Measurements from ENCODE around the gene PIGW.

The PIGW gene

DNA sequence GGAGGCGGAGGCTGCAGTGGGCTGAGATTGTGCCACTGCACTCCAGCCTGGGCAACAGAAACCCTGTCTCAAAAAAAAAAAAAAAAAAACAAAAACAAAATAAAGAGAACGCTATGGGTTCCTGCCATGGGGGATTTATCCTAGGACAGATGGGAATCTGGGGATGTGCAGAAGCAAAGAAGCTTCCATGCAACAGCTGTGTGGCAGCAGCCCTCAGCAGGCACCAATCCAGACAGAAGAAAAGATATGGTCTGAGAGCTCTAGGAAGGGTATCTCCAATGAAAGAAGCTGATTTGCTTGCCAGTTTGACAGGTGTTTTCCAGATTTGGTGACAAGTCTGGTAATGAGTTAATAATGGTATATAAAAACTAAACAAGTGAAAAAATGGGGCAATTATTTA is 11.7 kb upstream of the PIGW start:
- H3K27me3 Mint-ChIP-seq: no peaks in the 10 kb centered on the region
- intact Hi-C loops (cut with micrococcal nuclease): no loop called here

DNA sequence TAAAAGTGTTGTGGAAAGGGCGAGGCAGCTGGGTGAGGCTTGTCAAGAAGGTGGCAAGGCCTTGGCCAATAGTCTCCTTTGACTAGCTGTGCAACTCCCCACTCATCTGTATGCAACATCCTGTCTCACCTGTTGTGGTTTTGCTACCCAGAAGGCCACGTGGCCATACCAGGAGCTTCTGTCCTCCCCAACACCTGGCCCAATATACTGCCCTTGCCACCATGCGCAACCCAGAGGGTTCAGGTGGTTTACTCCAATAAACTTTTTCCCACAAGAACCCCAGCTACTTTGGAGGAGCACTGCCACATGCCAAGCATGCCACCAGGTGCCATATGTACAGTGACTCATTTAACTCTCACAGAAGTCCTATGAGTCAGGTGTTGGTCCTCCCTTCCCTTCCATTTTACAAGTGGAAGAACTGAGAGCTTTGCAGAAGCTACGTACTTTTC is 10.3 kb upstream of the PIGW start:
- Mint-ChIP-seq H3K27ac (no peak overlapping the region), H3K4me3 (no peak overlapping the region), H3K27me3 (no peaks in the 10 kb centered on the region), H3K4me1 (ENCODE audit: low read depth) (peaks cover 12% of the 10 kb centered on the region), H3K9me3 (no peaks in the 10 kb centered on the region), H3K36me3 (ENCODE audit: low read depth) (peaks cover 86% of the 10 kb centered on the region)
- intact Hi-C loops (cut with micrococcal nuclease): no loop called here

More for the DNA sequence above, 11.7 kb upstream of the PIGW start:
- Mint-ChIP-seq H3K27ac (no peak overlapping the region), H3K9me3 (no peaks in the 10 kb centered on the region), H3K4me3 (no peak overlapping the region), H3K36me3 (ENCODE audit: low read depth) (peaks cover 81% of the 10 kb centered on the region), H3K4me1 (ENCODE audit: low read depth) (peaks cover 6% of the 10 kb centered on the region)

DNA sequence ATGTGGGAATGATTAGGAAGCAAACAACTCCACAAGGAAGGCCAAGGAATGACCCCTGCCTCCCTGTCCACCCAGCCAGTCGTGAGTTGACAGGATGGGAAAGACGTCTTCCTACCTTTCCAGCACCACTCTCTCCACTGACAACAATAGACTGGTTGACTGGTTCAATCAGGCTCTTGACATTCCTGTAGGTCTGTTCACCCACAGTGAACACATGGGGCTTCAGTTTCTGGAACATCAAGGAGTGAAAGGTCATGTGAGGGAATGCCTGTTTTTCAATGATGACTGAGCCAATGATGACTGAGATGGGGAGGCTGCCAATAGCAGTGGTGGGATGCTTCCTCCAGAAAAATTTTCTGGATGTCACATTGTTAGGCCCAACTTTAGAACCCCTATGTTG is 9.7 kb upstream of the PIGW start:
- Mint-ChIP-seq H3K4me3 (no peak overlapping the region), H3K4me1 (ENCODE audit: low read depth) (peaks cover 7% of the 10 kb centered on the region), H3K9me3 (no peaks in the 10 kb centered on the region), H3K27me3 (no peaks in the 10 kb centered on the region), H3K36me3 (ENCODE audit: low read depth) (peaks cover 81% of the 10 kb centered on the region), H3K27ac (no peak overlapping the region)
- intact Hi-C loops (cut with micrococcal nuclease): loop anchor here (5.0 kb wide), 1 partner anchor 33 kb away; no protein-coding TSS in a partner anchor

DNA sequence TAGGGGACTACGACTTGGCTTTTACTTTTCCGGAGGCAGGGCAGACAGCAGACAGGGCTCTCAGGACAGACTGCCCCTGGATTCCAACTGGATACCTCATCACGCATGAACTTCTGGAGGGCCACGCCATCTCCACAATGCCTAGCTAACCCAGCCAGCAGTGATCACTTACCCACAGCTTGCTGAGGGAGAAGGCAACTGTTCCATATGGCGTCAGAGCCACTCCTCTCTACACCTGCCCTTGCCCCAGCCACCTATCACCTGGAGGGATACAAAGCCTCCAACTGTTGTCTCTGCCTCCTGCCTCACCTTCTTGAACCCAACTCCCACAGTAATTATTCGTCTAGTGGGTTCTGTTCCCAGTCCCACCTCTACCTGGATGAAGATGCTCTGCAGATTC is 8.9 kb upstream of the PIGW start:
- Mint-ChIP-seq H3K27me3 (no peaks in the 10 kb centered on the region), H3K4me1 (ENCODE audit: low read depth) (peaks cover 7% of the 10 kb centered on the region), H3K9me3 (no peaks in the 10 kb centered on the region), H3K4me3 (no peak overlapping the region), H3K27ac (no peak overlapping the region), H3K36me3 (ENCODE audit: low read depth) (peaks cover 75% of the 10 kb centered on the region)
- intact Hi-C loops (cut with micrococcal nuclease): loop anchor here (5.0 kb wide), 1 partner anchor 34 kb away; no protein-coding TSS in a partner anchor

DNA sequence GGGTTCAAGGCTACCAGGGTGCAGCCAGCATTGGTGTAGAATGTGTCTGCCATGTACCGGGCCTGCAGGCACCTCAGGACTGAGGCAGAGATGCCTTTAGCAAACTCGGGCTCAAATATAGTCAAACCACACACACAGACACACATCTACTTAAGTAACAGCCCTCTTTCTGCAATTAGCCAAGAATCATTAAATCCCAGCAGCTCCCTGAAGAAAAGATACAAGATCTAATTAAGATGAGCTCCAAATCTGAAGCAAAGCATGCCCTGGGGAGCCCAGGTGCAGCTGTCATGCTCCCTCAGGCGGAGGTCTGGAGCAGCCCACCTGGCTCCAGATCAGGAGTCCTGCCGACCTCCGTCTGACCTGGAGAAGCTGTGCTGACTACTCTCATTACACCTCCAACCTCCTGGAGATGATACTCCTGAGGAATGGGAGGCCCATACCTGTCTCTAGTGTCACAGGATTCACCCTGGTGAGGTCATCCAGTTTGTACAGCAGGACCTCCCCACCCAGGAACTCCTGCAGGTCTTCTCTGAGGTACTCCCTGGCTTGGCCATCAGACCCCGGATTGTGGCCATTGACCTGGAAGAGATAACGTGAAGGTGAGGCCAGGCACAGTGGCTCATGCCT is 7.1 kb upstream of the PIGW start:
- intact Hi-C loops (cut with micrococcal nuclease): loop anchor here (5.0 kb wide), 1 partner anchor 35 kb away; no protein-coding TSS in a partner anchor
- Mint-ChIP-seq H3K4me3 (no peak overlapping the region), H3K36me3 (ENCODE audit: low read depth) (peaks cover 70% of the 10 kb centered on the region), H3K27ac (no peak overlapping the region), H3K9me3 (no peaks in the 10 kb centered on the region), H3K4me1 (ENCODE audit: low read depth) (peaks cover 7% of the 10 kb centered on the region), H3K27me3 (no peaks in the 10 kb centered on the region)

DNA sequence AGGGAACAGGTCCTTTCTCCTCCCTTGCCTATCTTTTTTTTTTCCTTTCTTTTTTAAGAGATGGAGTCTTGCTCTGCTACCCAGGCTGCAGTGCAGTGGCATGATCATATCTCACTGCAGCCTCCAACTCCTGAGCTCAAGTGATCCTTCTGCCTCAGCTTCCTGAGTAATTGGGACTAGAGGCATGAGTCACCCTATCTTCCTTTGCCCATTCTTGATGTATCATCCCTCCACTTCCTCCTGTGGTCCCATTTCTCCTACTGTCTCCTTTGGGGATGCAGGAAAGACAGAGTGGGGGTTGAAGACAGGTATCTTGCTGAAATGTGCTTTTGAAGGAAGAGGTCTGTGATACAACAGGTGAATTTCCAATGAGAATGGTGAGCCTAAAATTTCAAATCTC is 5.7 kb upstream of the PIGW start:
- intact Hi-C loops (cut with micrococcal nuclease): loop anchor here (5.0 kb wide), 1 partner anchor 37 kb away; no protein-coding TSS in a partner anchor
- Mint-ChIP-seq H3K36me3 (ENCODE audit: low read depth) (peaks cover 68% of the 10 kb centered on the region), H3K9me3 (no peaks in the 10 kb centered on the region), H3K4me1 (ENCODE audit: low read depth) (peaks cover 12% of the 10 kb centered on the region), H3K4me3 (no peak overlapping the region), H3K27me3 (no peaks in the 10 kb centered on the region), H3K27ac (peak overlapping the region; percentile 21)

DNA sequence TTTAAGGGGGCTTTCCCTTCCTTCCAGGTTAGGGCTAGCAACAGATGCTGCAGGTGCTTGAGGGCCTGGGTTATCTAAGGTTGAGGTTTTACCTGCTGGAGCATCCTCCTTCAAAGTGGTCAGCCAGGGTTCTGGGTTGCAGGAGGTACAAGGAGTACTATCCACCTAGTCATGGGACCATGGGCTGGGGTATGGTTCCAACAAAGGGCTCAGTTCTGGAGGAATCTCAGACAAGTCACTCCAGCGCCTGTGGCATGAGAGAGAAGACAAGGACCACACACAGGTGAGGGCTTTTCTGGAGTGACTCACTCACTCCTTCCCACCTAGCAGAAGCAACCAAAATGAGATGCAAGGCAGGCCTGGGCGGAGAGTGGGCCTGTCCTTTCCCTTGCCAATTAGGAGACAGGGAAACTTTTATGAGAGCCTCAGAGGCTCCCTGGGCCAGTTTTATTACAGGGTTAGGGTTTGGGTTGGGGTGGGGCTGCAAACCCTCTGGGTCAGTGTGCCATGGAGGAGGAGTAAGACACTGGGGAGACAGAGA is 2.3 kb upstream of the PIGW start:
- peaks cover 53% of the 10 kb centered on the region for H3K36me3 Mint-ChIP-seq (ENCODE audit: low read depth)
- no peak overlapping the region for H3K27ac Mint-ChIP-seq
- intact Hi-C loops (cut with micrococcal nuclease): no loop called here
- no peaks in the 10 kb centered on the region for H3K27me3 Mint-ChIP-seq
- peaks cover 28% of the 10 kb centered on the region for H3K4me1 Mint-ChIP-seq (ENCODE audit: low read depth)
- no peaks in the 10 kb centered on the region for H3K9me3 Mint-ChIP-seq
- H3K4me3 Mint-ChIP-seq: no peak overlapping the region

DNA sequence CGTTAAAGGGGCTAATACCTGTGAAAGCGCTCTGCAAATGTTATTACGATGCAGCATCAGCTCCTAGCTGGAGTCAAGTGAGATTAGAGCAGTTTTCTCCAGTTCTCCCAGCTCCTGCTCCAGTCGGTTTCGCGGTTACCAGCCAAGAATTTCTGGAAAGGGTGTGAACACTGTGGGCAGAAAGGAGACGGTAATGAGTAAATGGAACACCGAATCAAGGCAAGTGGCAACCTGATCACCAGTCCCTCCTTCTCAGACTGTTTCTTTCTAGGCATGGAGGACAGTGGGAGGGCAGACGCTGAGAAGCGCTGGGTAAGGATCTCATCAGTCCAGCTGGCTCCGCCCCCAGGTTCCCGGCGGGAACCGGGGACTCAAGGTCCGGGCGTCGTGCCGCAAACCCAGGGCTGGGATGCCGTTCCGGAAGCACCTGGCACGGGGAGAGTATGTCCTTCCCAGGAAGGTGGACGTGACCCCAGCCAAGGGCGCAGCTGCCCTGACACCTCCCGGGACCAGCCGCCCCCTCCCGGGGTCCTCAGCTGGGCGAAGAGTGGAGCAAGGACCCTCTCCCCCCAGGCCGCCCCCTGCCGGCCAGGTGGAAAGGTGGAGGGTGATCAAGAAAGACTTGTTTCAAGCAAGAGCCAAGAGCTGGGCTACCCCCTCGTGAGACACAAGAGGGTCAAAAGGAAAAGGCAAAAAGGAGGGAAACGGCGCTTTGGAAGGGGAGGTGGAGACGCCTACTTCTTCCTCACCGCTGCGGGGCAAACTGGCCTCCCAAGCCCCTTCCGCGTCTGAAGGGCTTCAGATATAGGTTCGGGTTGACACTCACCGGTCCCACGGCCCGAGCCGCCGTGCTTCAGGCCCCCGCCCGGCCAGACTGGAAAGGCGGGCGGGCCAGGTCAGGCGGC is 600 bp upstream of the PIGW start:
- peaks cover 42% of the 10 kb centered on the region for H3K36me3 Mint-ChIP-seq (ENCODE audit: low read depth)
- H3K27ac Mint-ChIP-seq: peak overlapping the region; percentile 97
- H3K4me1 Mint-ChIP-seq (ENCODE audit: low read depth): peaks cover 24% of the 10 kb centered on the region
- intact Hi-C loops (cut with micrococcal nuclease): no loop called here
- no peaks in the 10 kb centered on the region for H3K27me3 Mint-ChIP-seq
- no peaks in the 10 kb centered on the region for H3K9me3 Mint-ChIP-seq
- H3K4me3 Mint-ChIP-seq: peak overlapping the region; percentile 97

DNA sequence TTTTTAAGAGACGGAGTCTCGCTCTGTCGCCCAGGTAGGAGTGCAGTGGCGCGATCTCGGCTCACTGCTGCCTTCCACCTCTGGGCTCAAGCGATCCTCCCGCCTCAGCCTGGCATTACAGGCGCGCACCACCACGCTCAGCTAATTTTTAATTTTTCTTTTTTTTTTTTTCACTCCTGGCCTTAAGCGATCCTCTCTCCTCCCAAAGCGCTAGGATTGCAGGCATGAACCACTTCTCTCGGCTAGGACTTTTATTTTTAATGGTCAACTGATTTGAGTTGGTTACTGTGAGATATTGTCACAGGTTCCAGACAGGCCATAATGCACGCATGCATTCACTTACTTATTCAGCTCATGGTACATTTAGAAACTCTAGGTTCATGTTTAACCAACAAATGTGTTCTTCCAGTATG is 888 bp downstream of the PIGW start:
- Mint-ChIP-seq H3K36me3 (ENCODE audit: low read depth) (peaks cover 52% of the 10 kb centered on the region), H3K4me3 (peak overlapping the region; percentile 97), H3K27ac (peak overlapping the region; percentile 97), H3K9me3 (no peaks in the 10 kb centered on the region), H3K27me3 (no peaks in the 10 kb centered on the region), H3K4me1 (ENCODE audit: low read depth) (peaks cover 26% of the 10 kb centered on the region)
- intact Hi-C loops (cut with micrococcal nuclease): loop anchor here (1.0 kb wide), 1 partner anchor 9 kb away; the partner anchor contains the start of gene GGNBP2

DNA sequence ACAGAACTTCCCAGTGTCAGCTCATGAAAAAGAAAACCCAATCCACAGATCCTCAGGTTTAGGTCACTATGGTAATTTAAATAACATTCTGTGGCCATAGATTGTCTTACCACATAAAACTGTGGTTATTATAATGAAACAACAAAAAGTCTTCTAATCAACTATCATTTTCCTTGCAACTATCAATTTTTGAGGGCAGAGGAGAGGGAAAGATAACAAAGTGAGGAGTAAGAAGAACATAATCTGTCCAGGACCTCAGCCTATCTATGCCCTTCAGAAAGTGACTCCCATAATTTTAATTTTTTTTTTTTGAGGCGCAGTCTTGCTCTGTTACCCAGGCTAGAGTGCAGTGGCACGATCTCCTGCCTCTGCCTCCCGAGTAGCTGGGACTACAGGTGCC is 5.9 kb downstream of the PIGW start:
- no peak overlapping the region for H3K4me3 Mint-ChIP-seq
- H3K9me3 Mint-ChIP-seq: no peaks in the 10 kb centered on the region
- intact Hi-C loops (cut with micrococcal nuclease): loop anchor here (5.0 kb wide), 1 partner anchor 407 kb away; the partner anchor contains the start of gene AATF
- no peak overlapping the region for H3K27ac Mint-ChIP-seq
- peaks cover 43% of the 10 kb centered on the region for H3K36me3 Mint-ChIP-seq (ENCODE audit: low read depth)
- peaks cover 15% of the 10 kb centered on the region for H3K4me1 Mint-ChIP-seq (ENCODE audit: low read depth)
- H3K27me3 Mint-ChIP-seq: no peaks in the 10 kb centered on the region

DNA sequence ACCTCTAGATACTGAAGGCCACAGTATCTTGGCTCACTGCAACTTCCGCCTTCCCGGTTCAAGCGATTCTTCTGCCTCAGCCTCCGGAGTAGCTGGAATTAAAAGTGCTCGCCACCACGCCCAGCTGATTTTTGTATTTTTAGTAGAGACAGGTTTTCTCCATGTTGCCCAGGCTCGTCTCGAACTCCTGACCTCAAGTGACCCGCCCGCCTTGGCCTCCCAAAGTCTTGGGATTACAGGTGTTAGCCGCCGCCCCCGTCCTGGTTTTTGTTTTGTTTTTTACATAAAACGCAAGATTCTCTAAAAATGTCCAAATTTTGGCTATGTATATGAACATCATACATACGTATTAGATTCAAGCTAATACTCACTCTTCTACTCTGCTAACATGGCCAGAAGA is 8.0 kb downstream of the PIGW start:
- H3K27ac Mint-ChIP-seq: peak overlapping the region; percentile 99
- intact Hi-C loops (cut with micrococcal nuclease): loop anchor here (5.0 kb wide), 1 partner anchor 405 kb away; the partner anchor contains the start of gene AATF
- no peaks in the 10 kb centered on the region for H3K27me3 Mint-ChIP-seq
- peaks cover 49% of the 10 kb centered on the region for H3K36me3 Mint-ChIP-seq (ENCODE audit: low read depth)
- H3K4me3 Mint-ChIP-seq: no peak overlapping the region
- no peaks in the 10 kb centered on the region for H3K9me3 Mint-ChIP-seq
- peaks cover 9% of the 10 kb centered on the region for H3K4me1 Mint-ChIP-seq (ENCODE audit: low read depth)

DNA sequence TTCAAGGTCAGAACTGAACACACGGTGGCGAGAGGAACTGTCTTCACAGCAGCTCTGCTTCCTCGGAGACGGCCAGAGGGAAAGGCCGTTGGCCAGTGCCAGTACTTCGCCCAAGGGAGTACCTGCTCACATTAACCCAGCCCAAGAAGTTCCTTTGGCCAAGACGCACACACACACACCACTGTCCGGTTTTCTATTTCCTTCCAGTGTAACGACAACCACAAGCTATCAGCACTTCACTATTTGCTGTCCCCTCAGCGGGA is 9.2 kb downstream of the PIGW start:
- peaks cover 21% of the 10 kb centered on the region for H3K4me1 Mint-ChIP-seq (ENCODE audit: low read depth)
- intact Hi-C loops (cut with micrococcal nuclease): loop anchor here (1.0 to 5.0 kb wide), 2 partner anchors 9 to 403 kb away; partner anchors contain the start of gene AATF
- H3K27me3 Mint-ChIP-seq: no peaks in the 10 kb centered on the region
- H3K9me3 Mint-ChIP-seq: no peaks in the 10 kb centered on the region
- H3K27ac Mint-ChIP-seq: peak overlapping the region; percentile 99
- peak overlapping the region; percentile 98 for H3K4me3 Mint-ChIP-seq
- peaks cover 56% of the 10 kb centered on the region for H3K36me3 Mint-ChIP-seq (ENCODE audit: low read depth)

DNA sequence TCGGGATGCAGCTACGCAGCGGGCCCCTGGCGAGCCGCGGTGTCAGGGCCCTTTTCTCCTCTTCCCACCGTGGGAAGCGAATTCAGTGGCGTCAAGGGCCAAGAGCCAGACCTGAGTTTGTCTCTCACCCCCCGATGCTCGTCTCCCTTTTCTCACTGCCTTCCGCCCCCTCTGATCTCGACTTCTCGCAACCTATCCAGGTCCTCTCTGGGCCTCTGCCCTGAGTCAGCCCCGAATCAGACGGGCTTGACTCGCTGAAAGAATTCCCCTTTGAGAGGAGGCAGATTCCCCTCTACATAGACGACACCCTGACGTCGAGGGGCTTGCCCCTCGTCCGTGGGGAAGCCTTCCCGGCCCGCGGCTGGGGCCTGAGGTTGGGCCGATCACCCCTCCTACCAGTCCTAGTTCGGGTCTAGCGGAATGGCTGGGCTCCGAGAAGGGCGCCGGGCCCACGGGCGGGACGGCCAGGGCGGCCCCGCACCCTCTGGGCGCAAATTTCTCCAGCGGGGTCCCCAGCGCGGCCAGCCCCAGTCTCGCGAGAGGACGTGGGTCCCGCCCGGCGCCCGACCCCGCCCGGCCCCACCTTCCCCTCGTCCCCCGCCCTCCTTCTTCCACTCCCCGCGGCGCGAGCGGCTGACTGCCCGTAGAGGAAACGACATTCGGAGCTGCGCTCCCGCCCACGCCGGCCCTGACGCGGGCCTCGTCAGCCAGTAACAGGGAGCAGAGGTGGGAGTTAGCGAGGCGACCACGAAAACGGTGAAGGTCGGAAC is 9.7 kb downstream of the PIGW start, which contains the start of gene GGNBP2:
TSS of gene GGNBP2 (plus strand) at position 613 of the 770 bp plus-strand sequence. CDS start 806 bp downstream, outside the sequence.
- Mint-ChIP-seq H3K27ac (peak within 1 kb of the TSS; percentile 99), H3K9me3 (no peaks in the 10 kb centered on the region), H3K4me1 (ENCODE audit: low read depth) (peaks cover 21% of the 10 kb centered on the region), H3K36me3 (ENCODE audit: low read depth) (peaks cover 54% of the 10 kb centered on the region), H3K27me3 (no peaks in the 10 kb centered on the region), H3K4me3 (peak within 1 kb of the TSS; percentile 98)
- intact Hi-C loops (cut with micrococcal nuclease): loop anchor here (1.0 to 5.0 kb wide), 3 partner anchors 9 to 403 kb away; partner anchors contain the start of genes AATF and DHRS11

All from dendritic cell treated with granulocyte-macrophage colony-stimulating factor and Interleukin-4, amounts not matched to agents 40 ng/mL and 50 ng/mL, for 4 days (primary cell).